Measurements from ENCODE around the gene GAB2.

GAB2 gene

DNA sequence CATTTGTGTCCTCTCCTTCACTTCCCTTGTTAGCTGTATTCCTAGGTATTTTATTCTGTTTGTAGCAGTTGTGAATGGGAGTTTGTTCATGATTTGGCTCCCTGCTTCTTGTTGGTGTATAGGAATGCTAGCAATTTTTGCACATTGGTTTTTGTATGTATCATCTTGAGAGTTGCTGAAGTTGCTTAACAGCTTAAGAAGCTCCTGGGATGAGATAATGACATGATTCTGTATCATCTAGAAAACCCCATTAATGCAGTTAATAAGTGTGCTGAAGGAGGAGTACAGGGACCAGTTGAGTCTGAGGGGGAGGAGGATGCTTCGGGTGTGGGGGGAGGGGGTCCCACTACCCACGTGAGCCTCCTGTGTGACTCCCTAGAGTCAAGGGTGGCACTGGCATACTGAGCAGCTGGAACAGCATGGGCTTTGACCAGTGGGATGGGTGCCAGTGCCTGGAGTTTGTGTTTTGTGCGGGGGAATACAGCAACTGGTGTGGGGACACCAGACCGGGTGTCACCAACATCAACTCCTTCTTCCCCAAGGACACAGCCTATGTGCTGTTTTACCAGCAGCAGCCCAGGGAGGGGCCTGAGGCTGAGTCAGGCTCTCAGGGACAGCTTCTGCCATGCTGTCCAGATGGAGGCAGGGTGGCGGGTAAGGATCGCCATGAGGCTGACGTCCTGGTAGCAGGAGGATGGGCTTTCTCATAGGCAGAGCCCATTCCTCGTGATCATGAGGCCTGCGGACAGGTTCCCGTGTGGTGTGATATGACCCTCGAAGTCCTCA is 204.8 kb downstream of the GAB2 start:
- H3K4me2 ChIP-seq, result no peak overlapping the region
- H3K9ac ChIP-seq, result no peak overlapping the region
- H3K27ac ChIP-seq, result no peak overlapping the region
- H3K36me3 ChIP-seq, result peaks cover 67% of the 10 kb centered on the region
- H3K27me3 ChIP-seq, result no peaks in the 10 kb centered on the region
- no peak for TF ChIP-seq Cebpa-rat (IDR thresholded peaks at IDR 0.05)
- peaks cover 24% of the 10 kb centered on the region for H4K20me1 ChIP-seq
- peaks cover 51% of the 10 kb centered on the region for H3K4me1 ChIP-seq
- no peaks in the 10 kb centered on the region for H3K9me3 ChIP-seq
- H3K4me3 ChIP-seq, result no peak overlapping the region

DNA sequence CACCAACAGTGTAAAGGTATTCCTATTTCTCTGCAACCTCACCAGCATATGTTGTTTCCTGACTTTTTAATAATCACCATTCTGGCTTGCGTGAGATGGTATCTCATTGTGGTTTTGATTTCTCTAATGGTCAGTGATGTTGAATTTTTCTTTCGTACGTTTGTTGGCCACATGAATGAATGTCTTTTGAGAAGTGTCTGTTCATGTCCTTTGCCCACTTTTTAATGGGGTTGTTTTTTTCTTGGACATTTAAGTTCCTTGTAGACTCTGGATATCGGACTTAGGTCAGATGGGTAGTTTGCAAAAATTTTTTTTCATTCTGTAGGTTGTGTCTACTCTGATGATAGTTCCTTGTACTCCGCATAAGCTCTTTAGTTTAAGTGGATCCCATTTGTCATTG is 206.1 kb downstream of the GAB2 start:
- Histone ChIP-seq H3K27me3 (no peaks in the 10 kb centered on the region), H4K20me1 (peaks cover 24% of the 10 kb centered on the region), H3K4me2 (no peak overlapping the region), H3K9me3 (no peaks in the 10 kb centered on the region), H3K9ac (no peak overlapping the region), H3K4me3 (no peak overlapping the region), H3K27ac (no peak overlapping the region), H3K36me3 (peaks cover 59% of the 10 kb centered on the region), H3K4me1 (peaks cover 44% of the 10 kb centered on the region)
- TF ChIP-seq Cebpa-rat (IDR thresholded peaks at IDR 0.05), result no peak

GRCh38 chr11:78210000-78210608 is 207.5 kb downstream of the GAB2 start:
- no peaks in the 10 kb centered on the region for H3K27me3 ChIP-seq
- H3K9ac ChIP-seq, result no peak overlapping the region
- no peaks in the 10 kb centered on the region for H3K9me3 ChIP-seq
- peaks cover 44% of the 10 kb centered on the region for H3K36me3 ChIP-seq
- H3K27ac ChIP-seq, result peak overlapping the region; percentile 26; the same call in 1 of the 2 replicates
- peaks cover 30% of the 10 kb centered on the region for H3K4me1 ChIP-seq
- H4K20me1 ChIP-seq, result peaks cover 19% of the 10 kb centered on the region
- no peak overlapping the region for H3K4me3 ChIP-seq
- TF ChIP-seq Cebpa-rat (IDR thresholded peaks at IDR 0.05), result no peak
- H3K4me2 ChIP-seq, result peak overlapping the region; percentile 51

DNA sequence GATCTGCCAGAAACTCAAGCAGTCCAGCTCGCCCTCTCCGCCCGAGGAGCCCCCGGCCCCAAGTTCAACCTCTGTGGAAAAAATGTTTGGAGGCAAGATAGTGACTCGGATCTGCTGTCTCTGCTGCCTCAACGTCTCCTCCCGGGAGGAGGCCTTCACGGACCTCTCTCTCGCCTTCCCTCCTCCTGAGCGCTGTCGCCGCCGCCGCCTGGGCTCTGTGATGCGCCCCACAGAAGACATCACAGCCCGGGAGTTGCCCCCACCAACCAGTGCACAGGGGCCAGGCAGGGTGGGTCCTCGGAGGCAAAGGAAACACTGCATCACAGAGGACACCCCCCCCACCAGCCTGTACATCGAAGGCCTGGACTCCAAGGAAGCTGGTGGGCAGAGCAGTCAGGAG is 208.1 kb downstream of the GAB2 start:
- no peak overlapping the region for H3K9ac ChIP-seq
- H4K20me1 ChIP-seq, result peaks cover 13% of the 10 kb centered on the region
- H3K4me3 ChIP-seq, result no peak overlapping the region
- no peak overlapping the region for H3K27ac ChIP-seq
- H3K36me3 ChIP-seq, result peaks cover 38% of the 10 kb centered on the region
- peak overlapping the region; percentile 51 for H3K4me2 ChIP-seq
- no peaks in the 10 kb centered on the region for H3K9me3 ChIP-seq
- no peak for TF ChIP-seq Cebpa-rat (IDR thresholded peaks at IDR 0.05)
- peaks cover 23% of the 10 kb centered on the region for H3K4me1 ChIP-seq
- no peaks in the 10 kb centered on the region for H3K27me3 ChIP-seq

GRCh38 chr11:78208257-78209165 is 209.1 kb downstream of the GAB2 start:
- Histone ChIP-seq H3K9me3 (no peaks in the 10 kb centered on the region), H3K4me3 (no peak overlapping the region), H3K27me3 (no peaks in the 10 kb centered on the region), H3K27ac (no peak overlapping the region), H3K36me3 (peaks cover 32% of the 10 kb centered on the region), H3K9ac (no peak overlapping the region), H4K20me1 (peaks cover 8% of the 10 kb centered on the region; the same call in 1 of the 2 replicates), H3K4me1 (peaks cover 17% of the 10 kb centered on the region), H3K4me2 (no peak overlapping the region)
- no peak for TF ChIP-seq Cebpa-rat (IDR thresholded peaks at IDR 0.05)

DNA sequence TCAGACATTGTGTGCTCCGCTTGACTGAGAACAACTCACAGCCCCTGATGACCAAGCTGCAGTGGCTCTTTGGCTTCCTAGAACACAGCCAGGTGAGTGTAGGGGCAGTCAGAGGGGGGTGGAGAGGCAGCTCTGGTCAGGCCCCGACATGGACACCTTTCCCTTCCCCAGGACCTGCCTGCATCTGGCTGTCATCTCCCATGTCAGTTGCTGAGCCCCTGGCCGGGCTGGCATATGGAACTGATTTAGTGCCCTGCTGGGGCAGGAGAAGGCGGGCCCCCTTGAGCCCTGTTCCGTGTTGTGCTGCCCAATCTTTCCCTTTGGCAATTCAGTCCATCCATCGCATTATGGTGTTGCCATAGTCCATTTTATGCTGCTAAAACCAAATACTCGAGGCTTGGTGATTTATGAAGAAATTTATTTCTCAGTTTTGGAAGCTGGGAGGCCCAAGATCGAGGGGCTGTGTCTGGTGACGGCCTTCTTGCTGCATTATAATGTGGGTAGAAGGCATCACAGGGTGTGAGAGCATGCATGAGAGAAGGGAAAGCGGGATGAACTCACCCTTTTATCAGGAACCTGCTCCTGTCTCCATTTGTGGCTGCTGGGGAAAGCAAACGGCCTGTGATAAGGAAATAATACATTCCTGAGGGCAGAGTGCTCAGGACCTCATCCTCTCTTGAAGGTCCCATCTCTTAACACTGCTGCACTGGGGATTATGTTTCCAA is 209.9 kb downstream of the GAB2 start:
- no peak for TF ChIP-seq Cebpa-rat (IDR thresholded peaks at IDR 0.05)

GRCh38 chr11:78205691-78206090 is 211.9 kb downstream of the GAB2 start:
- Histone ChIP-seq H3K36me3 (peaks cover 14% of the 10 kb centered on the region), H3K27ac (no peak overlapping the region), H3K9me3 (no peaks in the 10 kb centered on the region), H3K27me3 (no peaks in the 10 kb centered on the region), H3K4me3 (no peak overlapping the region), H4K20me1 (no peaks in the 10 kb centered on the region), H3K4me1 (peaks cover 41% of the 10 kb centered on the region), H3K9ac (no peak overlapping the region), H3K4me2 (no peak overlapping the region)
- TF ChIP-seq Cebpa-rat (IDR thresholded peaks at IDR 0.05), result no peak

More for the DNA sequence above, 209.9 kb downstream of the GAB2 start:
- peaks cover 21% of the 10 kb centered on the region for H3K4me1 ChIP-seq
- no peak overlapping the region for H3K27ac ChIP-seq
- no peak overlapping the region for H3K4me3 ChIP-seq
- no peaks in the 10 kb centered on the region; the same call in 1 of the 2 replicates for H4K20me1 ChIP-seq
- no peaks in the 10 kb centered on the region for H3K9me3 ChIP-seq
- no peak overlapping the region for H3K4me2 ChIP-seq
- H3K27me3 ChIP-seq, result no peaks in the 10 kb centered on the region
- no peak overlapping the region for H3K9ac ChIP-seq
- H3K36me3 ChIP-seq, result peaks cover 23% of the 10 kb centered on the region

GRCh38 chr11:78205256-78205655 is 212.4 kb downstream of the GAB2 start:
- no peak overlapping the region for H3K27ac ChIP-seq
- H3K4me3 ChIP-seq, result no peak overlapping the region
- peaks cover 41% of the 10 kb centered on the region for H3K4me1 ChIP-seq
- no peaks in the 10 kb centered on the region for H3K9me3 ChIP-seq
- TF ChIP-seq Cebpa-rat (IDR thresholded peaks at IDR 0.05), result no peak
- no peak overlapping the region for H3K9ac ChIP-seq
- no peaks in the 10 kb centered on the region for H3K27me3 ChIP-seq
- peaks cover 14% of the 10 kb centered on the region for H3K36me3 ChIP-seq
- H4K20me1 ChIP-seq, result no peaks in the 10 kb centered on the region
- no peak overlapping the region for H3K4me2 ChIP-seq

DNA sequence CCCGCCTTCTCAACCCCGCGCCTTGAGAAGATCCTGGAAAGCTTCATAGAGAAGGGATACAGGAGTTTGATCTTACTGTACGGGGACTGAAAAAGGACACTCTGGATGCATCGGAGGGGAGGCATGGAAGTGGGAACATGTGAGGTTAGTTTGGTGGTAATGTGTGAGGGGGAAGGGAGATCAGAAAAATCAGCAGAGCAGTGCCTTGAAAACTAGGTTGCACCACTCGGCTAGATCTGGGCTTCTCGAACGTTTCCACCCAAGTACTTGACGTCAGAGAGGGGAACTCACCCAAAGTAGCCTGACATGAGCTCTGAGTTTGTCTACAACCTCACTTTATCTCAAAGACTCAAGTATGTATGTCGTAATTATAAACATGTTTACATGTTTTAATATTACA is 214.4 kb downstream of the GAB2 start:
- Histone ChIP-seq H3K4me1 (peaks cover 33% of the 10 kb centered on the region), H3K27me3 (no peaks in the 10 kb centered on the region), H4K20me1 (no peaks in the 10 kb centered on the region), H3K4me3 (peak overlapping the region; percentile 41), H3K4me2 (peak overlapping the region; percentile 82), H3K9me3 (no peaks in the 10 kb centered on the region), H3K9ac (peak overlapping the region; percentile 17), H3K36me3 (peaks cover 18% of the 10 kb centered on the region; the same call in 1 of the 2 replicates), H3K27ac (peak overlapping the region; percentile 69)
- no peak for TF ChIP-seq Cebpa-rat (IDR thresholded peaks at IDR 0.05)

Measured in BLaER1 (cell line).